ENCODE results near the gene GDI1. TPM values are rescaled to one million over a fixed set of nuclear protein-coding genes. Genes with fewer than 3 reads are reported as not detected.

The GDI1 gene
- total RNA-seq, 1 experiment from 2014 or later: 137 TPM

DNA sequence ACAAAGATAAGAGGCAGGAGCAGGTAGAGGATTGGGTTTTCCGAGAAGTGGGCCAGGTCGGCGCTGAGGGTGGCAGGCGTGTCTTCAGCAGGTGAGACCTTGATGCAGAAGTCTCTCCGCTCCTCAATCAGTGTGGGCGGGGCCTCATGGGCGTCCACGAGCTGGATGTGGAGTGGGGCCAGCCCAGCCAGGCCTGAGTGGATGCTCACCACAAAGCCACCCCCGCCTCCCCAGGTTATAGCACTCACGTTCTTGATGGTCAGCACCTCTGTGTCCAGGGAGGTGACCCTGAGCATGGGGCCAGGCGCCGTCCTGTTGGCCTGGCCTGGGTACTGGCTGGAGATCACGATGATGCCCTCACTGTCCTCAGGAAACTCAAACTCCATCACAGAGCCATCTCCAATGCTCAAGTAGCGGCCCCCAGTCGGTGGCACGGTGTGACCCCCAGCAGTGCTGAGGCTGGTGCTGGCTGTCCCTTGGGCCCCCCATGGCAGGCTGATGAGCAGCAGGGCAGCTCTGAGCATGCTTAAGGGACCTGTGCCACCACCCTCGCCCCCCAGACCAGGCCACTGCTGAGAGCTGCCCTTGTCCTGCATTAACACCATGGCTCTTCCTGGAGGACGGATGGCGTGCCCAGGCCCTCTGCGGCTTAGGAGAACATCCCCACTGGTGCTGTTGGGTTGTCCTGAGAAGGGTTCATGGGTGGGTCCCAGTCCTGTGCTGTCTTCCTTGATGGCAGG, 51.6 kb downstream of the GDI1 start:
- Histone ChIP-seq H3K9me3 (ENCODE audit: low read depth, low read length, poor library complexity, severe bottlenecking) (no peaks in the 10 kb centered on the region), H3K27ac (ENCODE audit: low read depth, low read length, poor library complexity, severe bottlenecking) (no peak overlapping the region), H3K4me1 (ENCODE audit: insufficient read depth, low read length, poor library complexity, severe bottlenecking) (peaks cover 5% of the 10 kb centered on the region), H3K4me3 (ENCODE audit: low read depth, low read length, poor library complexity, severe bottlenecking) (no peak overlapping the region), H3K36me3 (ENCODE audit: insufficient read depth, low read length, poor library complexity, severe bottlenecking) (peaks cover 11% of the 10 kb centered on the region), H3K27me3 (replicated peaks; ENCODE audit: insufficient read depth, low read depth, low read length, poor library complexity) (no peaks in the 10 kb centered on the region)
- no TSS peak for BruUV-seq (replicated peaks)
- DNase-seq (ENCODE audit: low spot score): no peak
- TF ChIP-seq, protein P1, sequence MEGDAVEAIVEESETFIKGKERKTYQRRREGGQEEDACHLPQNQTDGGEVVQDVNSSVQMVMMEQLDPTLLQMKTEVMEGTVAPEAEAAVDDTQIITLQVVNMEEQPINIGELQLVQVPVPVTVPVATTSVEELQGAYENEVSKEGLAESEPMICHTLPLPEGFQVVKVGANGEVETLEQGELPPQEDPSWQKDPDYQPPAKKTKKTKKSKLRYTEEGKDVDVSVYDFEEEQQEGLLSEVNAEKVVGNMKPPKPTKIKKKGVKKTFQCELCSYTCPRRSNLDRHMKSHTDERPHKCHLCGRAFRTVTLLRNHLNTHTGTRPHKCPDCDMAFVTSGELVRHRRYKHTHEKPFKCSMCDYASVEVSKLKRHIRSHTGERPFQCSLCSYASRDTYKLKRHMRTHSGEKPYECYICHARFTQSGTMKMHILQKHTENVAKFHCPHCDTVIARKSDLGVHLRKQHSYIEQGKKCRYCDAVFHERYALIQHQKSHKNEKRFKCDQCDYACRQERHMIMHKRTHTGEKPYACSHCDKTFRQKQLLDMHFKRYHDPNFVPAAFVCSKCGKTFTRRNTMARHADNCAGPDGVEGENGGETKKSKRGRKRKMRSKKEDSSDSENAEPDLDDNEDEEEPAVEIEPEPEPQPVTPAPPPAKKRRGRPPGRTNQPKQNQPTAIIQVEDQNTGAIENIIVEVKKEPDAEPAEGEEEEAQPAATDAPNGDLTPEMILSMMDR (conservative IDR thresholded peaks at IDR 0.05; ENCODE audit: low read depth, low read length): no peak
- no peak for TF ChIP-seq EZH2 (IDR thresholded peaks at IDR 0.05; ENCODE audit: borderline replicate concordance, low read depth, low read length, poor library complexity, severe bottlenecking)
- intact Hi-C loops (cut with micrococcal nuclease; ENCODE audit: unreplicated experiment): no loop called here
- CTCF ChIA-PET: no interaction called here
- POLR2A ChIA-PET (ENCODE audit: low non-redundant PET): no interaction called here

DNA sequence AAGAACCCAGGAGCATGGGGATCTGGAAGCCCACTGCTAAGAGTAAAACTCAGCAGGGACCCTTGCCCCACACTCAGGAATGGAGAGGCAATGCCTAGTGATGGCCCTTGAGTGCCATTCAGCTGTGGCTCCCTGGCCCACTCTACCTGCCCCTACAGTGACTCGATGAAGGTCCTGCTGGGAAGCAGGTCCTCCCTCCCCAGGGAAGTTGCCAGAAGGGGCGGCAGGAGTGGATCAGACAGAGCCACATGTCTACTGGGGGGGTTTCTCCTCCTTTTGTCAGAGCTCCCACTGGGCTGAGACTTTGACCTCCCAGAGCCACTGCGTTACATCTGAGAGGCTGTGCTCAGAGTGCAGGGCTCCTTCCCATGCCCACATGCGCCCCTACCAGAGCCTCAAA, 52.2 kb downstream of the GDI1 start:
- Histone ChIP-seq H3K27me3 (replicated peaks; ENCODE audit: insufficient read depth, low read depth, low read length, poor library complexity) (no peaks in the 10 kb centered on the region), H3K36me3 (ENCODE audit: insufficient read depth, low read length, poor library complexity, severe bottlenecking) (peaks cover 11% of the 10 kb centered on the region), H3K9me3 (ENCODE audit: low read depth, low read length, poor library complexity, severe bottlenecking) (no peaks in the 10 kb centered on the region), H3K4me1 (ENCODE audit: insufficient read depth, low read length, poor library complexity, severe bottlenecking) (peaks cover 5% of the 10 kb centered on the region), H3K4me3 (ENCODE audit: low read depth, low read length, poor library complexity, severe bottlenecking) (no peak overlapping the region), H3K27ac (ENCODE audit: low read depth, low read length, poor library complexity, severe bottlenecking) (no peak overlapping the region)
- CTCF ChIA-PET: no interaction called here
- POLR2A ChIA-PET (ENCODE audit: low non-redundant PET): no interaction called here
- TF ChIP-seq, protein P1 (conservative IDR thresholded peaks at IDR 0.05; ENCODE audit: low read depth, low read length): no peak
- TF ChIP-seq EZH2 (IDR thresholded peaks at IDR 0.05; ENCODE audit: borderline replicate concordance, low read depth, low read length, poor library complexity, severe bottlenecking): no peak
- intact Hi-C loops (cut with micrococcal nuclease; ENCODE audit: unreplicated experiment): no loop called here
- DNase-seq (ENCODE audit: low spot score): no peak
- no TSS peak for BruUV-seq (replicated peaks)

DNA sequence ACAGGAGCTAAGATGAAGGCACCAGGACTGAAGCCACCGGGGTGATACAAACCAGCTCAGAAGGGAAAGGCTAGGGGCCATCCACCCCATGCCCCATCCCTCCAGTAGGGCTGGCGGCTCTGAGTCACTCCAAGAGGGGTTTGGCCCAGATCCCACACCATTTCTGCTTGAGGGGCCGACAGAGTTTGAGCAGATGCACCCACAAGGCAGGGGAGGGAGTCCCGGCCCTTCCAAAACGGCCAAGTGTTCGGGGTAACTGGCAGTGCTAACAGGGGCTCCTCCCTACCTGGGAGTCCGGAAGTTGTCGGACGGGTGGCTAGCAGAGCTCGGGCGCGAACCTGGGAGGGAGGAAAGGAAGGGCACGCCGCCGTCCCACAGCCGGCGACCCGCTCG, 53.1 kb downstream of the GDI1 start:
- intact Hi-C loops (cut with micrococcal nuclease; ENCODE audit: unreplicated experiment): no loop called here
- peaks cover 4% of the 10 kb centered on the region for H3K36me3 ChIP-seq (ENCODE audit: insufficient read depth, low read length, poor library complexity, severe bottlenecking)
- POLR2A ChIA-PET (ENCODE audit: low non-redundant PET): no interaction called here
- H3K27ac ChIP-seq (ENCODE audit: low read depth, low read length, poor library complexity, severe bottlenecking): peak overlapping the region; percentile 80
- no TSS peak for BruUV-seq (replicated peaks)
- no peak for DNase-seq (ENCODE audit: low spot score)
- peak overlapping the region; percentile 60 for H3K4me3 ChIP-seq (ENCODE audit: low read depth, low read length, poor library complexity, severe bottlenecking)
- TF ChIP-seq, protein P1 (conservative IDR thresholded peaks at IDR 0.05; ENCODE audit: low read depth, low read length): no peak
- no peak for TF ChIP-seq EZH2 (IDR thresholded peaks at IDR 0.05; ENCODE audit: borderline replicate concordance, low read depth, low read length, poor library complexity, severe bottlenecking)
- CTCF ChIA-PET: no interaction called here
- H3K27me3 ChIP-seq (replicated peaks; ENCODE audit: insufficient read depth, low read depth, low read length, poor library complexity): no peaks in the 10 kb centered on the region
- H3K4me1 ChIP-seq (ENCODE audit: insufficient read depth, low read length, poor library complexity, severe bottlenecking): peaks cover 5% of the 10 kb centered on the region
- H3K9me3 ChIP-seq (ENCODE audit: low read depth, low read length, poor library complexity, severe bottlenecking): no peaks in the 10 kb centered on the region

All from A673 (cell line).